Ascending aorta (tissue), 2 donors: ENCODE data around the gene TGFBR3. TPM values are rescaled to one million over a fixed set of nuclear protein-coding genes. Genes with fewer than 3 reads are reported as not detected.

ENCODE experiments used
- DNase-seq, 2 donors: peaks; one replicate each; pipeline ENCODE4 v3.0.0-alpha.2; 2019; ENCODE audit warnings: low spot score in 2 of 2
- H3K27ac ChIP-seq, 2 donors: fragments of 200-600 bp; sonication (generic); one replicate each; pipeline ENCODE4 v1.5.1; 2016 to 2017; ENCODE audit warnings: mild to moderate bottlenecking in 1 of 2
- H3K27me3 ChIP-seq: fragments of 200-600 bp; sonication (generic); one replicate; pipeline ENCODE4 v1.5.1; 2017
- H3K36me3 ChIP-seq, 2 donors: fragments of 200-600 bp; sonication (generic); one replicate each; pipeline ENCODE4 v1.5.1; 2016
- H3K4me1 ChIP-seq, 2 donors: fragments of 200-600 bp; sonication (generic); one replicate each; pipeline ENCODE4 v1.5.1; 2016 to 2017; ENCODE audit warnings: mild to moderate bottlenecking in 1 of 2
- H3K4me3 ChIP-seq, 2 donors: fragments of 200-600 bp; sonication (generic); one replicate each; pipeline ENCODE4 v1.5.1; 2016 to 2017; ENCODE audit warnings: mild to moderate bottlenecking in 1 of 2
- H3K9me3 ChIP-seq, 2 donors: fragments of 200-600 bp; sonication (generic); one replicate each; pipeline ENCODE4 v1.5.1; 2016
- CTCF ChIP-seq, 3 experiments: fragments of 200-600 bp in 2 of 3; fragments of 450-650 bp in 1 of 3; sonication (generic) in 2 of 3; IDR thresholded peaks; one replicate each; pipeline ENCODE4 v1.5.1; 2016 to 2019; ENCODE audit warnings: antibody characterized with exemption in 3 of 3, mild to moderate bottlenecking in 1 of 3, moderate library complexity in 1 of 3
- intact Hi-C: fragments of 100-400 bp; cut with DNase I; formaldehyde crosslinking; loops from one replicate; pipeline ENCODE4 v1.15.1; 2023
- total RNA-seq: library from RNA; depleted of rRNA; stranded (reverse); fragments of >200 nt; gene quantifications from one replicate; pipeline ENCODE4 v1.1.0, GENCODE V29; 2016

The TGFBR3 gene
- total RNA-seq, 1 donor from 2014 or later: 127 TPM

GRCh38 chr1:91821126-91821868 lies 64.7 kb downstream of the TGFBR3 start:
- no peak for DNase-seq
- H3K4me1 ChIP-seq: peaks cover 0 to 13% of the 10 kb centered on the region in 2 donors
- H3K4me3 ChIP-seq: no peak overlapping the region
- no peaks in the 10 kb centered on the region for H3K9me3 ChIP-seq
- TF ChIP-seq CTCF (IDR thresholded peaks at IDR 0.05): no peak
- no peaks in the 10 kb centered on the region for H3K27me3 ChIP-seq
- intact Hi-C loops: no loop called here
- no peaks in the 10 kb centered on the region for H3K36me3 ChIP-seq
- H3K27ac ChIP-seq: no peak overlapping the region

GRCh38 chr1:91819038-91819788 lies 66.7 kb downstream of the TGFBR3 start:
- Histone ChIP-seq H3K27ac (no peak overlapping the region), H3K27me3 (no peaks in the 10 kb centered on the region), H3K4me3 (no peak overlapping the region), H3K9me3 (no peaks in the 10 kb centered on the region), H3K36me3 (no peaks in the 10 kb centered on the region), H3K4me1 (peaks cover 0 to 20% of the 10 kb centered on the region in 2 donors)
- DNase-seq: no peak
- intact Hi-C loops: no loop called here
- no peak for TF ChIP-seq CTCF (IDR thresholded peaks at IDR 0.05)

- Histone ChIP-seq H3K9me3 (no peaks in the 10 kb centered on the region), H3K4me3 (no peak overlapping the region), H3K4me1 (peaks cover 0 to 20% of the 10 kb centered on the region in 2 donors), H3K27ac (no peak overlapping the region), H3K27me3 (no peaks in the 10 kb centered on the region), H3K36me3 (no peaks in the 10 kb centered on the region)
- no peak for TF ChIP-seq CTCF (IDR thresholded peaks at IDR 0.05)
- intact Hi-C loops: no loop called here
- DNase-seq: no peak
Measured at GRCh38 chr1:91818713-91818975, 67.3 kb downstream of the TGFBR3 start.

GRCh38 chr1:91817211-91817905 lies 68.6 kb downstream of the TGFBR3 start:
- DNase-seq: no peak
- Histone ChIP-seq H3K27ac (peak overlapping the region in 1 of 2 donors; percentile 32), H3K9me3 (no peaks in the 10 kb centered on the region), H3K27me3 (no peaks in the 10 kb centered on the region), H3K4me3 (no peak overlapping the region), H3K36me3 (no peaks in the 10 kb centered on the region), H3K4me1 (peaks cover 0 to 20% of the 10 kb centered on the region in 2 donors)
- intact Hi-C loops: no loop called here
- TF ChIP-seq CTCF (IDR thresholded peaks at IDR 0.05): no peak

- no peak for TF ChIP-seq CTCF (IDR thresholded peaks at IDR 0.05)
- Histone ChIP-seq H3K4me1 (peaks cover 0 to 20% of the 10 kb centered on the region in 2 donors), H3K9me3 (no peaks in the 10 kb centered on the region), H3K4me3 (no peak overlapping the region), H3K27ac (peak overlapping the region; percentile 12 to 47), H3K36me3 (no peaks in the 10 kb centered on the region), H3K27me3 (no peaks in the 10 kb centered on the region)
- intact Hi-C loops: no loop called here
- DNase-seq: no peak
Measured at GRCh38 chr1:91816031-91816430, 69.9 kb downstream of the TGFBR3 start.
